SU-DHL-6 (cell line): Measurements from ENCODE around the gene PRMT6.
A peak's percentile ranks its signal among the peaks of the same experiment; 100 is the strongest.

ENCODE experiments used
- H2AFZ ChIP-seq: fragments of 200-600 bp; sonication (generic); 2 replicates; pipeline ENCODE4 v1.6.1; 2014; ENCODE audit warnings: low read depth, mild to moderate bottlenecking, moderate library complexity, mixed read lengths, antibody characterized with exemption, low read length; ENCODE audit not compliant: severe bottlenecking
- H3F3A ChIP-seq: fragments of 200-600 bp; shearing (Covaris generic); 2 replicates; pipeline ENCODE4 v1.6.0; 2016; ENCODE audit warnings: antibody characterized with exemption, mild to moderate bottlenecking; ENCODE audit not compliant: insufficient read depth
- H3K27ac ChIP-seq: fragments of 200-600 bp; sonication (generic); 2 replicates; pipeline ENCODE4 v1.5.1; 2016; ENCODE audit warnings: low read depth, mild to moderate bottlenecking, low read length, moderate library complexity, mixed read lengths
- H3K27me3 ChIP-seq: fragments of 200-600 bp; sonication (generic), shearing (Covaris generic); 2 replicates; pipeline ENCODE4 v1.6.0; 2014; ENCODE audit warnings: mild to moderate bottlenecking, low read length
- H3K36me3 ChIP-seq: fragments of 200-600 bp; sonication (generic); 2 replicates; pipeline ENCODE4 v1.6.1; 2014; ENCODE audit warnings: mild to moderate bottlenecking, low read length, mixed read lengths
- H3K4me2 ChIP-seq: fragments of 300-600, 200-600 bp; shearing (Covaris generic), sonication (generic); 2 replicates; pipeline ENCODE4 v1.6.0; 2014; ENCODE audit warnings: low read length, low read depth, mild to moderate bottlenecking; ENCODE audit not compliant: poor library complexity, severe bottlenecking
- H3K4me3 ChIP-seq: fragments of 200-600 bp; sonication (generic); 2 replicates; pipeline ENCODE4 v1.5.1; 2014; ENCODE audit warnings: antibody characterized with exemption, low read length, mild to moderate bottlenecking, mixed read lengths; ENCODE audit not compliant: insufficient read depth, poor library complexity, severe bottlenecking
- H3K79me2 ChIP-seq: fragments of 200-600 bp; sonication (generic); 2 replicates; pipeline ENCODE4 v1.6.1; 2014; ENCODE audit warnings: mild to moderate bottlenecking, low read length, moderate library complexity; ENCODE audit not compliant: insufficient read depth
- H3K9ac ChIP-seq: fragments of 200-600 bp; sonication (generic); 2 replicates; pipeline ENCODE4 v1.7.0; 2014; ENCODE audit warnings: mild to moderate bottlenecking, low read length
- H3K9me2 ChIP-seq: fragments of 200-600 bp; sonication (generic); replicated peaks from 2 replicates; pipeline ENCODE4 v1.6.1; 2014; ENCODE audit warnings: low read length; ENCODE audit not compliant: insufficient read depth
- H3K9me3 ChIP-seq: fragments of 200-600 bp; sonication (generic); 2 replicates; pipeline ENCODE4 v1.6.1; 2014; ENCODE audit warnings: low read length, mixed read lengths; ENCODE audit not compliant: insufficient read depth
- H4K20me1 ChIP-seq: fragments of 200-600 bp; sonication (generic); 2 replicates; pipeline ENCODE4 v1.6.1; 2014; ENCODE audit warnings: low read depth, mild to moderate bottlenecking, antibody characterized with exemption, low read length, moderate library complexity, mixed read lengths
- CTCF ChIP-seq: fragments of 200-600 bp; sonication (generic); IDR thresholded peaks from one replicate; pipeline ENCODE4 v1.5.1; 2017; ENCODE audit warnings: antibody characterized with exemption, mild to moderate bottlenecking, low read length, moderate library complexity; ENCODE audit not compliant: insufficient read depth, poor library complexity, severe bottlenecking
- EZH2phosphoT487 ChIP-seq: fragments of 200-600 bp; sonication (generic), shearing (Covaris generic); conservative IDR thresholded peaks from 2 replicates; pipeline ENCODE4 v1.6.1; 2018; ENCODE audit warnings: mild to moderate bottlenecking, antibody characterized with exemption, low read length, moderate library complexity, mixed read lengths

PRMT6 gene

GRCh38 chr1:107056426-107057196, at the start of gene PRMT6:
Gene PRMT6 (plus strand): TSS chr1:107056674. CDS start chr1:107056716, 42 bp downstream.
- Histone ChIP-seq H3K9me2 (no peaks in the 10 kb centered on the region), H3K9ac (peak within 1 kb of the TSS; percentile 96), H3K4me3 (peak within 1 kb of the TSS; percentile 96), H2AFZ (peak within 1 kb of the TSS; percentile 85), H3K36me3 (peaks cover 8% of the 10 kb centered on the region; the same call in 1 of the 2 replicates), H3K79me2 (peaks cover 28% of the 10 kb centered on the region), H3K27me3 (no peaks in the 10 kb centered on the region), H3K9me3 (no peaks in the 10 kb centered on the region), H3F3A (peaks cover 11% of the 10 kb centered on the region; the same call in 1 of the 2 replicates), H4K20me1 (no peaks in the 10 kb centered on the region), H3K4me2 (peak within 1 kb of the TSS; percentile 82), H3K27ac (peak within 1 kb of the TSS; percentile 64)
- no peak for TF ChIP-seq EZH2phosphoT487
- TF ChIP-seq CTCF, result no peak

- Histone ChIP-seq H3K36me3 (no peaks in the 10 kb centered on the region), H3K27me3 (no peaks in the 10 kb centered on the region), H3K79me2 (no peaks in the 10 kb centered on the region), H4K20me1 (no peaks in the 10 kb centered on the region), H3K4me3 (no peak overlapping the region), H3K27ac (no peak overlapping the region), H3F3A (no peaks in the 10 kb centered on the region), H3K9me2 (no peaks in the 10 kb centered on the region), H2AFZ (no peak overlapping the region), H3K9ac (no peak overlapping the region), H3K9me3 (no peaks in the 10 kb centered on the region), H3K4me2 (no peak overlapping the region)
- TF ChIP-seq CTCF, result no peak
- no peak for TF ChIP-seq EZH2phosphoT487
Observed at GRCh38 chr1:107009281-107009680, 47.2 kb upstream of the PRMT6 start.

- Histone ChIP-seq H3K9ac (no peak overlapping the region), H4K20me1 (no peaks in the 10 kb centered on the region), H3K36me3 (no peaks in the 10 kb centered on the region), H3K27ac (no peak overlapping the region), H2AFZ (no peak overlapping the region), H3K9me2 (no peaks in the 10 kb centered on the region), H3K4me2 (no peak overlapping the region), H3K27me3 (no peaks in the 10 kb centered on the region), H3K9me3 (no peaks in the 10 kb centered on the region), H3K79me2 (no peaks in the 10 kb centered on the region), H3F3A (no peaks in the 10 kb centered on the region), H3K4me3 (no peak overlapping the region)
- no peak for TF ChIP-seq CTCF
- no peak for TF ChIP-seq EZH2phosphoT487
Observed at GRCh38 chr1:107010582-107010981, 45.9 kb upstream of the PRMT6 start.
